PC-3 (cell line): ENCODE data around the gene S100A14. TPM values are rescaled to one million over a fixed set of nuclear protein-coding genes. Genes with fewer than 3 reads are reported as not detected.

ENCODE experiments used
- ATAC-seq: fragments of 200-7000 bp; cut with Tn5 transposase; 2 replicates; pipeline ENCODE4 v1.9.1; 2020; ENCODE audit warnings: mild to moderate bottlenecking, moderate library complexity
- BruUV-seq: library from RNA; stranded (reverse); fragments of 400-500 nt; replicated peaks from 2 replicates; lab custom pipeline; 2021; lab: Mats Ljungman, UMichigan
- CTCF ChIA-PET: fragments of 300-600 bp; sonication (Branson Sonifier 250); formaldehyde crosslinking; loops from one replicate; lab custom pipeline; 2022; ENCODE audit warnings: antibody characterized with exemption; lab: Charles Lee
- POLR2A ChIA-PET: fragments of 300-600 bp; sonication (Branson Sonifier 250); formaldehyde crosslinking; loops from one replicate; lab custom pipeline; 2022; ENCODE audit warnings: antibody characterized with exemption; ENCODE audit not compliant: unreplicated experiment; lab: Charles Lee
- DNase-seq: peaks from one replicate; pipeline ENCODE4 v3.0.0-alpha.2; 2015
- H2AFZ ChIP-seq: fragments of 300-600 bp; sonication (generic); 2 replicates; pipeline ENCODE4 v1.6.0; 2016; ENCODE audit warnings: antibody characterized with exemption, low read length
- H3F3A ChIP-seq: fragments of 300-600 bp; sonication (generic); one replicate; pipeline ENCODE4 v1.6.0; 2017; ENCODE audit warnings: antibody characterized with exemption, low read length, control low read depth, mild to moderate bottlenecking; ENCODE audit not compliant: unreplicated experiment
- H3K27ac ChIP-seq: fragments of 300-600 bp; sonication (generic); 2 replicates; pipeline ENCODE4 v1.5.1; 2016; ENCODE audit warnings: mild to moderate bottlenecking, low read length
- H3K27me3 ChIP-seq: fragments of 300-600 bp; sonication (generic); 2 replicates; pipeline ENCODE4 v1.6.1; 2016; ENCODE audit warnings: low read length, mixed read lengths
- H3K36me3 ChIP-seq: fragments of 300-600 bp; sonication (generic); 2 replicates; pipeline ENCODE4 v1.6.1; 2016; ENCODE audit warnings: low read depth, mixed run types, low read length, mixed read lengths
- H3K4me1 ChIP-seq: fragments of 300-600 bp; sonication (generic); 2 replicates; pipeline ENCODE4 v1.5.1; 2016; ENCODE audit warnings: low read length; ENCODE audit not compliant: insufficient read depth
- H3K4me2 ChIP-seq: fragments of 300-600 bp; sonication (generic); 2 replicates; pipeline ENCODE4 v1.6.0; 2016; ENCODE audit warnings: low read length
- H3K4me3 ChIP-seq: fragments of 300-600 bp; sonication (generic); 2 replicates; pipeline ENCODE4 v1.5.1; 2016; ENCODE audit warnings: mild to moderate bottlenecking, low read length, mixed read lengths
- H3K79me2 ChIP-seq: fragments of 300-600 bp; sonication (generic); 2 replicates; pipeline ENCODE4 v1.6.1; 2017; ENCODE audit warnings: low read length, mixed read lengths
- H3K9ac ChIP-seq: fragments of 300-600 bp; sonication (generic); 2 replicates; pipeline ENCODE4 v1.6.0; 2016; ENCODE audit warnings: mild to moderate bottlenecking, low read length
- H3K9me2 ChIP-seq: fragments of 300-600 bp; sonication (generic); replicated peaks from 2 replicates; pipeline ENCODE4 v1.6.1; 2016; ENCODE audit warnings: mixed run types, low read length, mixed read lengths
- H3K9me3 ChIP-seq: fragments of 300-600 bp; sonication (generic); 2 replicates; pipeline ENCODE4 v1.6.1; 2016; ENCODE audit warnings: low read length, mixed read lengths
- H4K20me1 ChIP-seq: fragments of 300-600 bp; sonication (generic); 2 replicates; pipeline ENCODE4 v1.6.1; 2016; ENCODE audit warnings: low read length, mixed read lengths
- EZH2 ChIP-seq: fragments of 300-600 bp; sonication (generic); IDR thresholded peaks from one replicate; pipeline ENCODE4 v1.6.1; 2017; ENCODE audit warnings: antibody characterized with exemption, mild to moderate bottlenecking, low read length; ENCODE audit not compliant: unreplicated experiment
- EZH2phosphoT487 ChIP-seq: fragments of 300-600 bp; sonication (generic); IDR thresholded peaks from 2 replicates; pipeline ENCODE4 v1.6.1; 2018; ENCODE audit warnings: mild to moderate bottlenecking, antibody characterized with exemption, low read length, borderline replicate concordance
- intact Hi-C: fragments of 100-400 bp; cut with micrococcal nuclease; formaldehyde crosslinking; loops from 2 replicates; pipeline ENCODE4 v1.9.0; 2023
- total RNA-seq: library from RNA; depleted of rRNA; stranded (reverse); fragments of >200 nt; gene quantifications from 2 replicates; pipeline ENCODE4 v1.2.3, GENCODE V29; 2014
- TF ChIP-seq, protein P1 (sequence below): fragments of 300-600 bp; sonication (generic); conservative IDR thresholded peaks from 2 replicates; pipeline ENCODE4 v1.5.1; 2017; ENCODE audit warnings: antibody characterized with exemption, low read depth, mild to moderate bottlenecking, low read length

S100A14 gene
- total RNA-seq, 1 experiment from 2014 or later = 462 TPM

DNA sequence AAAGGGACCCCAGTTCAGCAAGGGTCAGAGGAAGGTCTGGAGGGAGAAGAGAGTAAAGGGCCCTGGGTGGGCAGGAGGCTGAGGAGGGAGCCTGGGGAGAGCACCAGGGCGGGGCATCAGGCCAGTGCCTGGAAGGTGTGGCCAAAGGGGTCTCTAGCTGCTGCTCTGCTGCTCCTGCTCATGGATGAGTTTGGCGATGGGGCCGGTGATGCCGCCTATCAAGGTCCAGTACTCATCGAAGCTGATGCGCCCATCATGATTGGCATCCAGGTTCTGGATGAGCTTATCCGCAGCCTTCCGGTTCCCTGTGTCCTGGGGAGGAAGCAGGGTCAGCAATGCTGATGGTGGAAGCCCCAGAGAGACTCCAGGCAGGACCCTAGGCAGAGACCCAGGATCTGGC, 8.7 kb downstream of the S100A14 start:
- no peaks in the 10 kb centered on the region for H3K9me2 ChIP-seq
- no peak overlapping the region for H2AFZ ChIP-seq
- no peak for ATAC-seq
- H3K4me3 ChIP-seq = peak overlapping the region; percentile 68; the same call in 1 of the 2 replicates
- peaks cover 42% of the 10 kb centered on the region for H3K4me1 ChIP-seq
- peaks cover 54% of the 10 kb centered on the region for H3K79me2 ChIP-seq
- no peaks in the 10 kb centered on the region for H3K9me3 ChIP-seq
- peaks cover 41% of the 10 kb centered on the region for H3K36me3 ChIP-seq
- H3K9ac ChIP-seq = peak overlapping the region; percentile 97
- CTCF ChIA-PET = no interaction called here
- BruUV-seq = no TSS peak
- no peaks in the 10 kb centered on the region for H3K27me3 ChIP-seq
- DNase-seq = no peak
- H3F3A ChIP-seq = peaks cover 23% of the 10 kb centered on the region
- peak overlapping the region; percentile 95 for H3K4me2 ChIP-seq
- peak overlapping the region; percentile 100 for H3K27ac ChIP-seq
- intact Hi-C loops = no loop called here
- TF ChIP-seq EZH2phosphoT487 (no peak), EZH2 (no peak)
- TF ChIP-seq, protein P1, sequence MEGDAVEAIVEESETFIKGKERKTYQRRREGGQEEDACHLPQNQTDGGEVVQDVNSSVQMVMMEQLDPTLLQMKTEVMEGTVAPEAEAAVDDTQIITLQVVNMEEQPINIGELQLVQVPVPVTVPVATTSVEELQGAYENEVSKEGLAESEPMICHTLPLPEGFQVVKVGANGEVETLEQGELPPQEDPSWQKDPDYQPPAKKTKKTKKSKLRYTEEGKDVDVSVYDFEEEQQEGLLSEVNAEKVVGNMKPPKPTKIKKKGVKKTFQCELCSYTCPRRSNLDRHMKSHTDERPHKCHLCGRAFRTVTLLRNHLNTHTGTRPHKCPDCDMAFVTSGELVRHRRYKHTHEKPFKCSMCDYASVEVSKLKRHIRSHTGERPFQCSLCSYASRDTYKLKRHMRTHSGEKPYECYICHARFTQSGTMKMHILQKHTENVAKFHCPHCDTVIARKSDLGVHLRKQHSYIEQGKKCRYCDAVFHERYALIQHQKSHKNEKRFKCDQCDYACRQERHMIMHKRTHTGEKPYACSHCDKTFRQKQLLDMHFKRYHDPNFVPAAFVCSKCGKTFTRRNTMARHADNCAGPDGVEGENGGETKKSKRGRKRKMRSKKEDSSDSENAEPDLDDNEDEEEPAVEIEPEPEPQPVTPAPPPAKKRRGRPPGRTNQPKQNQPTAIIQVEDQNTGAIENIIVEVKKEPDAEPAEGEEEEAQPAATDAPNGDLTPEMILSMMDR = no peak
- POLR2A ChIA-PET = interaction anchor here (0.5 kb wide), 2 partner anchors 10 to 101 kb away, joined by 3 to 7 read pairs; no protein-coding TSS in a partner anchor
- H4K20me1 ChIP-seq = no peaks in the 10 kb centered on the region

DNA sequence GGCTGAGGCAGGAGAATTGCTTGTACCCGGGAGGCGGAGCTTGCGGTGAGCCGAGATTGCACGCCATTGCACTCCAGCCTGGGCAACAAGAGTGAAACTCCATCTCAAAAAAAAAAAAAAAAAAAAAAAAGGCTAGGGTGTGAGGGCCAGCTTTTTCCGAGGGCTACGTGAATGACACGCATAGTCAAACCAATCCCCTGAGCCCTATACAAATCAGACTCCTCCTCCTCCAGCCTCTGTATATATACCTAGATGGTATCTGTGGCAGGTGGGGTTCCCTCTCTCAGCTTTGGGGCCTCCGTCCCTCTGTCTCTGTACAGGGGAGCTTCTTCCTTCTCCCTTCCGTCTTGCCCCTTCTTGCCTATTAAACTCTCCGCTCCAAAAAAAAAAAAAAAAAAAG, 9.9 kb downstream of the S100A14 start:
- no peak overlapping the region for H3K9ac ChIP-seq
- no peak for ATAC-seq
- ChIA-PET CTCF (no interaction called here), POLR2A (no interaction called here)
- peaks cover 42% of the 10 kb centered on the region for H3K79me2 ChIP-seq
- no peak overlapping the region for H3K4me2 ChIP-seq
- H3K4me3 ChIP-seq = no peak overlapping the region
- peaks cover 12% of the 10 kb centered on the region for H3F3A ChIP-seq
- 0 out of 2 replicates have a peak overlapping the region, but pooled peaks have one; percentile 100 for H3K27ac ChIP-seq
- no peaks in the 10 kb centered on the region for H3K9me2 ChIP-seq
- no peaks in the 10 kb centered on the region for H3K9me3 ChIP-seq
- H3K27me3 ChIP-seq = no peaks in the 10 kb centered on the region
- H3K36me3 ChIP-seq = peaks cover 43% of the 10 kb centered on the region
- no peak overlapping the region for H2AFZ ChIP-seq
- peaks cover 40% of the 10 kb centered on the region for H3K4me1 ChIP-seq
- intact Hi-C loops = no loop called here
- H4K20me1 ChIP-seq = no peaks in the 10 kb centered on the region
- TF ChIP-seq EZH2phosphoT487 (no peak), EZH2 (no peak)
- TF ChIP-seq, protein P1 = no peak
- BruUV-seq = no TSS peak
- no peak for DNase-seq

DNA sequence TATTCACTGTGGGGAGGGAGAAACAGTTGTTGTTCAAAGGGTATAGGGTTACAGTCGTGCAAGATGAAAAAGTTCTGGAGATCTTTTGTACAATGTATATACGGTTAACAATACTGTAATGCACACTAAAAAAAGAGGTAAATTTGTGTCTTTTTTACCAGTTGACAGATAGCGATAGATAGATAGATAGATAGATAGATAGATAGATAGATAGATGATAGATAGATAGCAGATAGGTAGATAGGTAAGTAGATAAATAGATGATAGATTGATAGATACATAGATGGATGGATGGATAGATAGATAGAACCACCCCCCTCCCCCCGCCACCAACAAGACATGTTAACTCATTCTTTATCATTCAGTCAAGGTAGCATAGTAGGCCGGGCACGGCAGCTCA, 13.4 kb downstream of the S100A14 start:
- TF ChIP-seq, protein P1 = no peak
- TF ChIP-seq EZH2 (no peak), EZH2phosphoT487 (no peak)
- DNase-seq (no peak), ATAC-seq (0 out of 2 replicates have a peak, but pooled peaks have one; percentile 5)
- Histone ChIP-seq H3F3A (no peaks in the 10 kb centered on the region), H3K27ac (no peak overlapping the region), H3K9me3 (no peaks in the 10 kb centered on the region), H3K27me3 (no peaks in the 10 kb centered on the region), H3K4me2 (no peak overlapping the region), H4K20me1 (no peaks in the 10 kb centered on the region), H3K36me3 (peaks cover 35% of the 10 kb centered on the region), H3K79me2 (peaks cover 14% of the 10 kb centered on the region), H2AFZ (no peak overlapping the region), H3K9me2 (no peaks in the 10 kb centered on the region), H3K4me3 (no peak overlapping the region), H3K4me1 (peaks cover 10% of the 10 kb centered on the region), H3K9ac (no peak overlapping the region)
- BruUV-seq = no TSS peak
- ChIA-PET CTCF (no interaction called here), POLR2A (no interaction called here)
- intact Hi-C loops = no loop called here
